ENCODE data around the gene SLC37A2. TPM values are rescaled to one million over a fixed set of nuclear protein-coding genes. Genes with fewer than 3 reads are reported as not detected.
"Not testable (repeated sequence)": the region's sequence is repeated elsewhere in the genome, so short reads cannot be mapped to it uniquely, and the experiment has no call there.

Gene SLC37A2
- 1 to 10 TPM in 2 of 4 donors, under 1 TPM in 2; 0.26 to 4.1 (median 0.86) TPM for total RNA-seq

- intact Hi-C loops (cut with DNase I; ENCODE audit: low total_unique reads) = no loop called here
- Histone ChIP-seq H3K27me3 (no peaks in the 10 kb centered on the region), H3K9me3 (no peaks in the 10 kb centered on the region), H3K36me3 (no peaks in the 10 kb centered on the region), H3K4me3 (peak within 1 kb of the TSS; percentile 35 to 53), H3K4me1 (peaks cover 0 to 8% of the 10 kb centered on the region in 2 donors), H3K27ac (peak within 1 kb of the TSS; percentile 17 to 29)
- TF ChIP-seq CTCF (IDR thresholded peaks at IDR 0.05) (peak in 3 of 4 experiments; percentile 24 to 48 (median 26)), POLR2A (IDR thresholded peaks at IDR 0.05) (peak in 1 of 2 donors; percentile 16)
- DNase-seq = peak in 1 of 2 donors; percentile 59
Measured at GRCh38 chr11:125062931-125063428, at the start of gene SLC37A2. SLC37A2 (plus strand) TSS chr11:125063305; CDS start chr11:125063368, 63 bp downstream.

GRCh38 chr11:125016413-125016812 is 46.7 kb upstream of the SLC37A2 start:
- H3K36me3 ChIP-seq = no peaks in the 10 kb centered on the region
- no peak for TF ChIP-seq CTCF (IDR thresholded peaks at IDR 0.05)
- no peak for TF ChIP-seq POLR2A (IDR thresholded peaks at IDR 0.05)
- H3K27ac ChIP-seq = no peak overlapping the region
- H3K27me3 ChIP-seq = no peaks in the 10 kb centered on the region
- intact Hi-C loops (cut with DNase I; ENCODE audit: low total_unique reads) = no loop called here
- no peak for DNase-seq
- no peaks in the 10 kb centered on the region for H3K9me3 ChIP-seq
- no peak overlapping the region for H3K4me3 ChIP-seq
- H3K4me1 ChIP-seq = no peaks in the 10 kb centered on the region

- no peaks in the 10 kb centered on the region for H3K9me3 ChIP-seq
- no peak for DNase-seq
- no peak for TF ChIP-seq POLR2A (IDR thresholded peaks at IDR 0.05)
- TF ChIP-seq CTCF (IDR thresholded peaks at IDR 0.05) = no peak
- no peaks in the 10 kb centered on the region for H3K27me3 ChIP-seq
- no peaks in the 10 kb centered on the region for H3K36me3 ChIP-seq
- no peak overlapping the region for H3K27ac ChIP-seq
- intact Hi-C loops (cut with DNase I; ENCODE audit: low total_unique reads) = no loop called here
- H3K4me3 ChIP-seq = no peak overlapping the region
- H3K4me1 ChIP-seq = no peaks in the 10 kb centered on the region
Measured at GRCh38 chr11:125020342-125020741, 42.8 kb upstream of the SLC37A2 start.

DNA sequence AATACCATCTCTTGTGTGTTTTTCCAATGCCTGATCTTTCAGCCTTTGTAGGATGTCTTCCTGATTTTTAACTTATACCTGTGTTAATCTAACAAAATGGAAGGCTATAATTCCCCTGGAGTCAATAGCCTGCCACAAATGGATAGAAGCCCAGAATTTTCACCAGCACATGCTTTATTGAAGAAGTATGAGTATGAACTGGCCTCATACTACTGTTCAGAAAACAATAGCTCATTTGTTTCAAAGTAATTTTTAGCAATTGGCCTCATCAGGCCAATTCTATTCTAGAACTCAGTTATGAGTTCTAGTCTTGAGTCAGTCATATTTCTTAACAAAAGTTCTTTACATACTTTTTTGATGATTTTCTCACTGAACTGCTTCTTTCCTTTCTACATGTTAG is 40.6 kb upstream of the SLC37A2 start:
- intact Hi-C loops (cut with DNase I; ENCODE audit: low total_unique reads) = no loop called here
- no peaks in the 10 kb centered on the region for H3K36me3 ChIP-seq
- H3K27ac ChIP-seq = no peak overlapping the region
- H3K9me3 ChIP-seq = no peaks in the 10 kb centered on the region
- H3K4me3 ChIP-seq = no peak overlapping the region
- H3K4me1 ChIP-seq = no peaks in the 10 kb centered on the region
- no peak for DNase-seq
- no peak for TF ChIP-seq CTCF (IDR thresholded peaks at IDR 0.05)
- TF ChIP-seq POLR2A (IDR thresholded peaks at IDR 0.05) = no peak
- no peaks in the 10 kb centered on the region for H3K27me3 ChIP-seq

GRCh38 chr11:125025968-125026367 is 37.1 kb upstream of the SLC37A2 start:
- intact Hi-C loops (cut with DNase I; ENCODE audit: low total_unique reads) = no loop called here
- Histone ChIP-seq H3K27ac (no peak overlapping the region), H3K4me1 (no peaks in the 10 kb centered on the region), H3K4me3 (no peak overlapping the region), H3K9me3 (no peaks in the 10 kb centered on the region), H3K36me3 (no peaks in the 10 kb centered on the region), H3K27me3 (no peaks in the 10 kb centered on the region)
- TF ChIP-seq CTCF (IDR thresholded peaks at IDR 0.05) = no peak
- no peak for TF ChIP-seq POLR2A (IDR thresholded peaks at IDR 0.05)
- no peak for DNase-seq

DNA sequence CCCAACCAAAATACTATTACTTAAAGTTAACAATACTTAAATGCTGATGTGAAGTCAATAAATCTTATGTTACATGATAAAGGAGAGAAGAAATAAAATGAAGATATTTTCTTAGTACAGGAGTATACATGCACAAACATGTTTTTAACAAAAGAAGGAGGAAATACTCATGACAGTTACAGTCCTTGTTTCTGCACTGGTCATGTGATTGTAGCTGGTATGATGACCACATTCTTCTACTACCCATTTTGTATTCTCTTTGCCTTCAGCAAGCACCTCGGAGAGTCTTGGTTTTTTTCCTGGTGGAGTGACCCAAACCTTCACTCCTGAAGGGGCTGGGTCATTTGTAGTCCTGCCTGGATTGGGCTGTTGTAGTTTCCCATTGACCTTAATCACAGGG is 33.7 kb upstream of the SLC37A2 start:
- H3K4me3 ChIP-seq; H3K9me3 ChIP-seq; H3K27ac ChIP-seq; DNase-seq; H3K4me1 ChIP-seq; H3K27me3 ChIP-seq; H3K36me3 ChIP-seq; intact Hi-C loops (cut with DNase I; ENCODE audit: low total_unique reads): not testable (repeated sequence)
